HepG2 (cell line): ENCODE data around the gene BEX1.

Experiments
- CHD4 ChIP-seq: fragments of 200-600 bp; sonication (generic); IDR thresholded peaks from 2 replicates; pipeline ENCODE4 v1.7.0; 2017; ENCODE audit warnings: mild to moderate bottlenecking, low read length, borderline replicate concordance
- HOXA3 ChIP-seq: sonication (generic); formaldehyde crosslinking; IDR thresholded peaks from 2 replicates; pipeline ENCODE4 v1.5.0; 2020; ENCODE audit warnings: missing genetic modification reagents
- MYC ChIP-seq: sonication (generic); formaldehyde crosslinking; IDR thresholded peaks from 2 replicates; pipeline ENCODE4 v1.9.0; 2021; ENCODE audit warnings: missing genetic modification reagents, borderline replicate concordance
- POLR2AphosphoS5 ChIP-seq: IDR thresholded peaks from 2 replicates; pipeline ENCODE4 v1.6.1; 2012; ENCODE audit warnings: low read depth, low read length
- RARA ChIP-seq: IDR thresholded peaks from 2 replicates; pipeline ENCODE4 v1.6.1; 2016; ENCODE audit warnings: missing genetic modification reagents, missing compliant biosample characterization
- RBM39 ChIP-seq: fragments of 200-400 bp; formaldehyde crosslinking; IDR thresholded peaks from one replicate; pipeline ENCODE4 v1.6.1; 2018; ENCODE audit warnings: antibody characterized with exemption, mild to moderate bottlenecking, low read depth, low read length; ENCODE audit not compliant: poor library complexity, severe bottlenecking
- SP1 ChIP-seq, 2 experiments: fragments of 450-650 bp in 1 of 2; sonication (generic) in 1 of 2; formaldehyde crosslinking in 1 of 2; IDR thresholded peaks; 2 replicates each; pipeline versions ENCODE4 v1.4.0 to v1.6.1; 2016 to 2020; ENCODE audit warnings: missing genetic modification reagents in 1 of 2
- YY1 ChIP-seq: IDR thresholded peaks from 2 replicates; pipeline ENCODE4 v1.6.1; 2011; ENCODE audit warnings: low read length, low read depth, moderate library complexity, mild to moderate bottlenecking; ENCODE audit not compliant: insufficient read depth, insufficient replicate concordance
- ZBTB7A ChIP-seq: sonication (generic); formaldehyde crosslinking; IDR thresholded peaks from 2 replicates; pipeline ENCODE4 v1.8.0; 2022; ENCODE audit warnings: mild to moderate bottlenecking, missing genetic modification reagents
- ZNF234 ChIP-seq: sonication (generic); formaldehyde crosslinking; conservative IDR thresholded peaks from 2 replicates; pipeline ENCODE4 v1.5.1; 2020; ENCODE audit warnings: mild to moderate bottlenecking, missing genetic modification reagents
- TF ChIP-seq, protein P1 (sequence below): sonication (generic); formaldehyde crosslinking; IDR thresholded peaks from 2 replicates; pipeline ENCODE4 v1.4.0; 2020; ENCODE audit warnings: mild to moderate bottlenecking, low read depth, missing genetic modification reagents

- no peak for TF ChIP-seq RARA (CRISPR knock-in tag)
- TF ChIP-seq RBM39: no peak
- TF ChIP-seq HOXA3: no peak
- no peak for TF ChIP-seq ZBTB7A
- TF ChIP-seq, protein P1, sequence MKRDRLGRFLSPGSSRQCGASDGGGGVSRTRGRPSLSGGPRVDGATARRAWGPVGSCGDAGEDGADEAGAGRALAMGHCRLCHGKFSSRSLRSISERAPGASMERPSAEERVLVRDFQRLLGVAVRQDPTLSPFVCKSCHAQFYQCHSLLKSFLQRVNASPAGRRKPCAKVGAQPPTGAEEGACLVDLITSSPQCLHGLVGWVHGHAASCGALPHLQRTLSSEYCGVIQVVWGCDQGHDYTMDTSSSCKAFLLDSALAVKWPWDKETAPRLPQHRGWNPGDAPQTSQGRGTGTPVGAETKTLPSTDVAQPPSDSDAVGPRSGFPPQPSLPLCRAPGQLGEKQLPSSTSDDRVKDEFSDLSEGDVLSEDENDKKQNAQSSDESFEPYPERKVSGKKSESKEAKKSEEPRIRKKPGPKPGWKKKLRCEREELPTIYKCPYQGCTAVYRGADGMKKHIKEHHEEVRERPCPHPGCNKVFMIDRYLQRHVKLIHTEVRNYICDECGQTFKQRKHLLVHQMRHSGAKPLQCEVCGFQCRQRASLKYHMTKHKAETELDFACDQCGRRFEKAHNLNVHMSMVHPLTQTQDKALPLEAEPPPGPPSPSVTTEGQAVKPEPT (CRISPR knock-in tag): no peak
- TF ChIP-seq ZNF234: no peak
- no peak for TF ChIP-seq YY1
- no peak for TF ChIP-seq MYC
- TF ChIP-seq POLR2AphosphoS5: no peak
- no peak for TF ChIP-seq CHD4
- TF ChIP-seq SP1 (IDR thresholded peaks at IDR 0.05): no peak
- no peak for TF ChIP-seq SP1 (CRISPR knock-in tag; IDR thresholded peaks at IDR 0.05)
Observed at GRCh38 chrX:103099691-103100090, 35.7 kb upstream of the BEX1 start.
